Retinal pigment epithelial cell (primary cell): ENCODE measurements around the gene NMB.

Experiments used
- DNase-seq: peaks from one replicate; pipeline ENCODE4 v3.0.0-alpha.2; 2010; ENCODE audit warnings: low read depth
- H3K4me3 ChIP-seq: 2 replicates; pipeline ENCODE4 v1.5.1; 2011; ENCODE audit warnings: mild to moderate bottlenecking, low read length, control low read depth, moderate library complexity
- TF ChIP-seq, protein P1 (sequence below): conservative IDR thresholded peaks from 2 replicates; pipeline ENCODE4 v1.5.1; 2011; ENCODE audit warnings: low read depth, low read length, control low read depth, inconsistent platforms

NMB gene

GRCh38 chr15:84654689-84655453 is 3.1 kb downstream of the NMB start:
- TF ChIP-seq, protein P1, sequence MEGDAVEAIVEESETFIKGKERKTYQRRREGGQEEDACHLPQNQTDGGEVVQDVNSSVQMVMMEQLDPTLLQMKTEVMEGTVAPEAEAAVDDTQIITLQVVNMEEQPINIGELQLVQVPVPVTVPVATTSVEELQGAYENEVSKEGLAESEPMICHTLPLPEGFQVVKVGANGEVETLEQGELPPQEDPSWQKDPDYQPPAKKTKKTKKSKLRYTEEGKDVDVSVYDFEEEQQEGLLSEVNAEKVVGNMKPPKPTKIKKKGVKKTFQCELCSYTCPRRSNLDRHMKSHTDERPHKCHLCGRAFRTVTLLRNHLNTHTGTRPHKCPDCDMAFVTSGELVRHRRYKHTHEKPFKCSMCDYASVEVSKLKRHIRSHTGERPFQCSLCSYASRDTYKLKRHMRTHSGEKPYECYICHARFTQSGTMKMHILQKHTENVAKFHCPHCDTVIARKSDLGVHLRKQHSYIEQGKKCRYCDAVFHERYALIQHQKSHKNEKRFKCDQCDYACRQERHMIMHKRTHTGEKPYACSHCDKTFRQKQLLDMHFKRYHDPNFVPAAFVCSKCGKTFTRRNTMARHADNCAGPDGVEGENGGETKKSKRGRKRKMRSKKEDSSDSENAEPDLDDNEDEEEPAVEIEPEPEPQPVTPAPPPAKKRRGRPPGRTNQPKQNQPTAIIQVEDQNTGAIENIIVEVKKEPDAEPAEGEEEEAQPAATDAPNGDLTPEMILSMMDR = peak; percentile 83
- H3K4me3 ChIP-seq = peak overlapping the region; percentile 94
- DNase-seq = peak; percentile 58

DNA sequence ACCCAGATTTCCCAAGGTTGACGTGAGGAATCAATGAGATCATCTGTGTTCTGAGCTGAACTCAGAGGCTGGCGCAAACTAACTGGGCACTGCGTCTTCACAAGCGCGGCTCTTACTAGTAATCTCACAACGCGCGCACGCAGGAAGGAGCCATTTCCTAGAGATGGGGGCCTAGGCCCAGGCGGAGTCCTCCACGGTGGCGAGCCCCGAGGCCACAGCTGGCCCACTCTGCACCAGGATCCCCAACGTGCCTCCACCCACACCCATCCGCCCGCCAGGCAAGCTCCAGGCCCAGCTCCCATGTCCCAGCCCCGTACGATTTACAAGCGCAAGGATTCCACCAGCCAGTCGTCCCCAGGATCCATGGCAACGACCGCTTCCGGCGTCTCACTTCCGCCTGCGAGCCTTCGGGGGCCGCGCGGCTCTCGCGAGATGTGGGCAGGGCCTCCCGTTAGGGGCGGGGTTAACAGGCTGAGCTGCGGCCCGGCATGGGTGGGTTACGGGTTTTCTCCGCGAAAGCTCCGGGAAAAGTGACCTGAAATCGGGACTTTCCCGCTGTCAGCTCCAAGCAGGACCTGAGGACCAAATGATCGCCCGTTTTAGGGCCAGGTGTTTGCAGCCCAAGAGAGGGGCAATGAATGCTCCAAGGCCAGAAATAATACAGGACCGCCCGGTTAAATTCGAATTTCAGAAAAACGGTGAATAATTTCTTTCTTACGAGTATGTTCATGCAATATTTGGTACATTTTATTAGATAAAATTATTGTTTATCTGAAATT is 3.9 kb downstream of the NMB start, which contains the start of gene WDR73:
Gene WDR73, minus strand, starts transcription at position 374 of the 779 bp plus-strand sequence. Its CDS starts 9 bp downstream, at position 365.
- H3K4me3 ChIP-seq = peak within 1 kb of the TSS; percentile 94
- TF ChIP-seq, protein P1 = no peak
- DNase-seq = peak; percentile 78

DNA sequence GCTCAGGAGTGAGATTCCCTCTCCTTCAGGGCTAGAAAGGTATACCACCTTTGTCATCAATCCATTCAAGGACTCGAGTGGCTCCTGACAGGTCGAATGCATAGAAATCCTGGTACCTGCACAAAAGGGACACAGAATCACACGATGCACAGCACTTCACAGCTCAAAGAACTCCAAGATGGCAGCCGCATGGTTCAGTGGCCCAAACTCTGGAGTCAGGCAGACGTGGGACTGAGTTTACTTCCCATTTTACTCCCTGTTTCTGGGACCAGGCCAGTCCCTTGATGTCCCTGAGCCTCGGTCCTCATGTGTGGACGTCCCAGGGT is 4.5 kb downstream of the NMB start:
- peak overlapping the region; percentile 94 for H3K4me3 ChIP-seq
- TF ChIP-seq, protein P1 = no peak
- no peak for DNase-seq

- no peak for DNase-seq
These were observed 8.3 kb downstream of the NMB start for GRCh38 chr15:84649706-84650105.

DNA sequence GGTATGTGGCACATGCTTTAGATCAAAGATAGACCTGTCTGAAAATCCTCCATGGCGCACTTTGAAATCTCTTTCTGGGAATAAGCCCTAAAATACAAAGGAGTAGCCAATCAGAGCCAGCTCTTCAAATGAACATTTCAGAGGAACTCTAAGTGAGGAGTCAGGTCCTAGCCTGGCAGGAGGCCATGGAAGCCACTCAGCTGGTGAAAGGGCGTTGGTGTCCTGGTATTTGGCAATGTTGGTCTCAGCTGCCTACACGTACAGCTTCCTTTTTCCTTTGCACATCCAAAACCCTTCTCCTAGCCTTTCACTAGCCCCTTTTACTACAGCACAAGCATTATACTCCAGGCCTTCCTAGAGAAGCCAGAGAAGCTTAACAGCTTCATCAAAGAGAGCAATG is 9.5 kb downstream of the NMB start:
- no peak for DNase-seq
- TF ChIP-seq, protein P1 = no peak

More at GRCh38 chr15:84649706-84650105, 8.3 kb downstream of the NMB start:
- H3K4me3 ChIP-seq = no peak overlapping the region
- TF ChIP-seq, protein P1 = no peak

DNA sequence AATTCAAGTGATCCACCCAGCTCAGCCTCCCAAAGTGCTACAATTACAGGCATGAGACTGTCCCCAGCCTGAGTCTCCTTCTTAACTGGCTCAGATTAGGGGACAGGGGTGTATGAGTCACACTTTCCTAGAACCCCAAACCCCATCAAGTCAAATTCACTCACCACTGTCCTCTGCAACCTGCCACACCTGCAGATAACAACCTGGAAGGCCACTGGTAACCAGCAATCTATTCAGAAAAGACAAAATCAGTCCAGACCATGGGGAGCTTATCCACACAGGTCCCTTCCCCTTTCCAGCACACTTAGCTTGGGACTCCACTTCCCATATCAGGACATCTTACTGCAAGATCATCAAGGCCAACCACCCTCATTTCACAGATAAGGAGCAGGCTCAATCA is 10.3 kb downstream of the NMB start:
- TF ChIP-seq, protein P1 = no peak
- no peak overlapping the region for H3K4me3 ChIP-seq
- no peak for DNase-seq

More for the DNA sequence above, 9.5 kb downstream of the NMB start:
- H3K4me3 ChIP-seq = no peak overlapping the region
